DOHH2 (cell line): Measurements from ENCODE around the gene KCNMA1.

Source experiments
- H3F3A ChIP-seq: fragments of 200-600 bp; sonication (generic), shearing (Covaris generic); 2 replicates; pipeline ENCODE4 v1.6.0; 2016; ENCODE audit warnings: antibody characterized with exemption, mild to moderate bottlenecking; ENCODE audit not compliant: control insufficient read depth, insufficient read depth
- H3K27ac ChIP-seq: fragments of 200-600 bp; sonication (generic); 2 replicates; pipeline ENCODE4 v1.5.1; 2014; ENCODE audit warnings: low read depth, mild to moderate bottlenecking, low read length, moderate library complexity
- H3K27me3 ChIP-seq: fragments of 200-600 bp; sonication (generic); 2 replicates; pipeline ENCODE4 v1.6.1; 2014; ENCODE audit warnings: mild to moderate bottlenecking, low read length, mixed read lengths; ENCODE audit not compliant: control insufficient read depth
- H3K36me3 ChIP-seq: fragments of 200-600 bp; sonication (generic); 2 replicates; pipeline ENCODE4 v1.6.1; 2014; ENCODE audit warnings: mild to moderate bottlenecking, low read length, moderate library complexity, mixed read lengths; ENCODE audit not compliant: control insufficient read depth
- H3K4me1 ChIP-seq: fragments of 200-600 bp; sonication (generic); 2 replicates; pipeline ENCODE4 v1.6.1; 2014; ENCODE audit warnings: mild to moderate bottlenecking, low read length, mixed read lengths; ENCODE audit not compliant: control insufficient read depth
- H3K4me2 ChIP-seq: fragments of 200-600 bp; sonication (generic); 2 replicates; pipeline ENCODE4 v1.6.0; 2014; ENCODE audit warnings: mild to moderate bottlenecking, low read length, moderate library complexity
- H3K4me3 ChIP-seq: fragments of 200-600 bp; sonication (generic); 2 replicates; pipeline ENCODE4 v1.5.1; 2014; ENCODE audit warnings: mild to moderate bottlenecking, low read length, mixed read lengths
- H3K79me2 ChIP-seq: fragments of 200-600 bp; sonication (generic); 2 replicates; pipeline ENCODE4 v1.6.1; 2014; ENCODE audit warnings: mild to moderate bottlenecking, low read length, mixed read lengths; ENCODE audit not compliant: control insufficient read depth
- H3K9me2 ChIP-seq: fragments of 200-600 bp; sonication (generic); replicated peaks from 2 replicates; pipeline ENCODE4 v1.6.1; 2014; ENCODE audit warnings: mild to moderate bottlenecking, low read length, mixed read lengths; ENCODE audit not compliant: control insufficient read depth
- H3K9me3 ChIP-seq: fragments of 200-600 bp; sonication (generic); 2 replicates; pipeline ENCODE4 v1.6.1; 2014; ENCODE audit warnings: antibody characterized with exemption, low read length, mixed read lengths; ENCODE audit not compliant: control insufficient read depth, insufficient read depth
- H4K20me1 ChIP-seq: fragments of 200-600 bp; sonication (generic); 2 replicates; pipeline ENCODE4 v1.6.0; 2014; ENCODE audit warnings: low read depth, mild to moderate bottlenecking, antibody characterized with exemption, low read length, moderate library complexity; ENCODE audit not compliant: control insufficient read depth, insufficient read depth
- EZH2phosphoT487 ChIP-seq: fragments of 200-600 bp; sonication (generic); IDR thresholded peaks from 2 replicates; pipeline ENCODE4 v1.6.1; 2017; ENCODE audit warnings: borderline replicate concordance, mild to moderate bottlenecking, antibody characterized with exemption, low read length, moderate library complexity, mixed read lengths
- TF ChIP-seq, protein P1 (sequence below): fragments of 200-600 bp; sonication (generic); IDR thresholded peaks from one replicate; pipeline ENCODE4 v1.5.1; 2014; ENCODE audit warnings: antibody characterized with exemption, mild to moderate bottlenecking, low read depth, low read length; ENCODE audit not compliant: poor library complexity, severe bottlenecking

Gene KCNMA1

DNA sequence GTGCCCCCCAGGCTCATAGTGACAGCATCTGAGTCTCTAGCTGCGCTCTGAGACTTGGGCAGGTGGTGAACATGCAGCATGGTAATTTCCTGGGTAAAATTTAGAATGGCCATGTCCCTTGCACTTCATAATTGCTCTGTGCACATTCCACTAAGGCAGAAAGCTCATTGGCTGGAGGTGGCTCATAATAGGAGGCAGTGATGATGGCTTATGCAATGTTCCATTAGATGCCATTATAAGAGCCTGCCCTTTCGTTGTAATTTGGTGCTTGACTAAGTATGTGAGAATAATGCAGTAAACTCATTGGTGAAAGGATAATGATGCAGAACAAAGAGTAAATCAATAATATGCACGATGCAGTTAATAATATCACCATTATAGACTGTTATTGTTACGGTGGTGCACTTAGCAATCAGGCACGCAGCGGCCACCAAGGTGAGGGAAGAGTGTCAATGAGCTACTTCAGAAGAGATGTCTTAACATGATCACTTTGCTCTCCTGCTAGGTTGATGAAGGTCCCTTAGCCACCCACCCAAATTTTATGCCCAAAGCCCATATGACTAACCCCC, 545.9 kb downstream of the KCNMA1 start:
- TF ChIP-seq, protein P1, sequence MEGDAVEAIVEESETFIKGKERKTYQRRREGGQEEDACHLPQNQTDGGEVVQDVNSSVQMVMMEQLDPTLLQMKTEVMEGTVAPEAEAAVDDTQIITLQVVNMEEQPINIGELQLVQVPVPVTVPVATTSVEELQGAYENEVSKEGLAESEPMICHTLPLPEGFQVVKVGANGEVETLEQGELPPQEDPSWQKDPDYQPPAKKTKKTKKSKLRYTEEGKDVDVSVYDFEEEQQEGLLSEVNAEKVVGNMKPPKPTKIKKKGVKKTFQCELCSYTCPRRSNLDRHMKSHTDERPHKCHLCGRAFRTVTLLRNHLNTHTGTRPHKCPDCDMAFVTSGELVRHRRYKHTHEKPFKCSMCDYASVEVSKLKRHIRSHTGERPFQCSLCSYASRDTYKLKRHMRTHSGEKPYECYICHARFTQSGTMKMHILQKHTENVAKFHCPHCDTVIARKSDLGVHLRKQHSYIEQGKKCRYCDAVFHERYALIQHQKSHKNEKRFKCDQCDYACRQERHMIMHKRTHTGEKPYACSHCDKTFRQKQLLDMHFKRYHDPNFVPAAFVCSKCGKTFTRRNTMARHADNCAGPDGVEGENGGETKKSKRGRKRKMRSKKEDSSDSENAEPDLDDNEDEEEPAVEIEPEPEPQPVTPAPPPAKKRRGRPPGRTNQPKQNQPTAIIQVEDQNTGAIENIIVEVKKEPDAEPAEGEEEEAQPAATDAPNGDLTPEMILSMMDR = no peak
- TF ChIP-seq EZH2phosphoT487 = no peak
- Histone ChIP-seq H3K9me3 (no peaks in the 10 kb centered on the region), H3K27ac (no peak overlapping the region), H3K4me2 (no peak overlapping the region), H3K9me2 (no peaks in the 10 kb centered on the region), H3K4me1 (no peaks in the 10 kb centered on the region), H3K27me3 (no peaks in the 10 kb centered on the region), H3F3A (no peaks in the 10 kb centered on the region), H4K20me1 (no peaks in the 10 kb centered on the region), H3K4me3 (no peak overlapping the region), H3K36me3 (no peaks in the 10 kb centered on the region), H3K79me2 (no peaks in the 10 kb centered on the region)

DNA sequence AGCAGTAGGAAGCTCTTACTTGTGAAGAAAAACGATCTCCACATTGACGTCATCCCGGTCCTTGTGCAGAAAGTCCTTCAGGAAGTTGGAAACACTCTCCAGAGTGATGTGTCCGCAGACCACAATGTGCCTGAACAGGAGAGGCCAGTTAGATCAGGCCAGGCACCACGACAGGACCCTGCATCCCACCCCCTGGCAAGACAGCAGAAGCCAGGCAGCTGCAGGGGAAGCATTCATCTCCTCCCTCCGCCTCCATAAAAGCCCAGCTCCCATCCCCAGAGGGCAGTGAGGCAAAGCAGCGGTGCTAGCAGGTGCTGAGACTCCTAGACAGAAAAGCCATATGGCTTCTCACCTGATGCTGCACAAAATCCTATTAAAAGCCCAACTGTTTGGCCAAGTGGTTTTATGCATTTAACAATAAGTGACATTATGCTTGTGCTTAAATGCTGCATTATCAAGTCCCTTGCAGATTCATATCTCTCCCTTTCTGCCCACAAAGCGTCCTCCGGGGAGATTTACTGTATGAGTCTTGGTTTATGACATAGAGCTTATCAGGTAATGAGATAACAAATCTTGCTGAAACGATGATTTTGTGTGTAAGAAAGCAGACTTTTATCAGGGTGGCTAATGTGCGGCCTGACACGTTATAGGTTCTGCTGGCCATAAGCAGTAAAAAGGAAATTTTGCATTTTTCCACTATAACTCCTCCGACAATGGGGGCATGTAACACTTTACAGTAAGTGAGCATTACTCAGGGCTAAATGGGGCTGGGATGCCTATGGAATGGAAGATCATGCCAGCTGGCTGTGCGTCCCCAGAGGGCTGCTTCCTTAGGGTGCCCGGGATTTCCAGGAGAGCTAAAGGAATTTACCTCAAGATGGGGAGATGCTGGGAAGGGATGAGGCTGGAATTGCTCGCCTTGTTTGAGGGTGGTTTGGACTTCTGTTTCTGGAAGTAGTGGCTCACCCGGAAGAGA, 546.9 kb downstream of the KCNMA1 start:
- H3K36me3 ChIP-seq = no peaks in the 10 kb centered on the region
- no peak overlapping the region for H3K4me2 ChIP-seq
- TF ChIP-seq, protein P1 = no peak
- TF ChIP-seq EZH2phosphoT487 = no peak
- H3K27ac ChIP-seq = no peak overlapping the region
- H3K9me3 ChIP-seq = no peaks in the 10 kb centered on the region
- H3K4me1 ChIP-seq = no peaks in the 10 kb centered on the region
- no peaks in the 10 kb centered on the region for H4K20me1 ChIP-seq
- no peaks in the 10 kb centered on the region for H3K9me2 ChIP-seq
- H3F3A ChIP-seq = no peaks in the 10 kb centered on the region
- H3K79me2 ChIP-seq = no peaks in the 10 kb centered on the region
- H3K4me3 ChIP-seq = no peak overlapping the region
- no peaks in the 10 kb centered on the region for H3K27me3 ChIP-seq

DNA sequence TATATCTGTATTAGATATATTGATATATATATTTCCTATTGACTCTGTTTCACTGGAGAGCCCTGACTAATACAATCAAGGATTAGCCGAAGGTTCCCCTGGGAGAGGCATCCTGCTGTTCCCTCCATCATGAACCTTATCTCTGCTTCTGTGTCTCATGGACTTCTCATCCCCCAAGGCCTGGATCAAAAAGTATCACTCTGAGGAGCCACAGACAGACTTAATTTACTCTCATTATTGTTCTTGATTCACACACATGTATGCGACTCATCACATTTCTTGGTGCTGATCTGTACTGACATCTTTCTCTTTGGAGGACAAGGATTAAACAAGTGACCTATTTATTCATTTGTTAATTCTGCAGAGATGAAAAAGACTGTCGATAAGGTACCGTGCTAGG, 550.2 kb downstream of the KCNMA1 start:
- Histone ChIP-seq H3K79me2 (no peaks in the 10 kb centered on the region), H3K27me3 (no peaks in the 10 kb centered on the region), H3K4me3 (no peak overlapping the region), H3K9me3 (no peaks in the 10 kb centered on the region), H3K4me1 (no peaks in the 10 kb centered on the region), H3K27ac (no peak overlapping the region), H3F3A (no peaks in the 10 kb centered on the region), H4K20me1 (no peaks in the 10 kb centered on the region), H3K9me2 (no peaks in the 10 kb centered on the region), H3K4me2 (no peak overlapping the region), H3K36me3 (no peaks in the 10 kb centered on the region)
- TF ChIP-seq, protein P1 = no peak
- TF ChIP-seq EZH2phosphoT487 = no peak
